HepG2 (cell line): ENCODE measurements around the gene ABI3BP. TPM values are rescaled to one million over a fixed set of nuclear protein-coding genes. Genes with fewer than 3 reads are reported as not detected.

Source experiments
- ATAC-seq: fragments of 200-7000 bp; cut with Tn5 transposase; 3 replicates; pipeline ENCODE4 v1.9.1; 2020; ENCODE audit warnings: mild to moderate bottlenecking, moderate library complexity
- BruUV-seq: library from RNA; stranded (reverse); fragments of 400-500 nt; replicated peaks from 2 replicates; lab custom pipeline; 2021; lab: Mats Ljungman, UMichigan
- CTCF ChIA-PET: fragments of 300-600 bp; formaldehyde crosslinking; extraction: SDS; loops from one replicate; lab custom pipeline; 2021; ENCODE audit warnings: low total read pairs, inconsistent platforms, low intra/inter-chr PET ratio; lab: Yijun Ruan, JAX
- POLR2A ChIA-PET: fragments of 350-600 bp; sonication (Branson Sonifier 250); formaldehyde crosslinking; loops from one replicate; lab custom pipeline; 2020; ENCODE audit warnings: antibody characterized with exemption, inconsistent platforms; lab: Yijun Ruan, JAX
- DNase-seq: peaks from one replicate; pipeline ENCODE4 v3.0.0-alpha.2; 2015; ENCODE audit warnings: low spot score
- FAIRE-seq: peaks from 3 replicates; lab custom pipeline; 2011; peaks lifted over from hg19 to GRCh38; lab: Jason Lieb, UNC
- H2AFZ ChIP-seq: one replicate; pipeline ENCODE4 v1.6.1; 2011; ENCODE audit warnings: low read length, inconsistent platforms
- H3K27ac ChIP-seq: fragments of 300-600 bp; 3 replicates; pipeline ENCODE4 v1.8.0; 2011; ENCODE audit warnings: mixed run types, mild to moderate bottlenecking, mixed read lengths, low read length, inconsistent platforms; ENCODE audit not compliant: insufficient read depth; ENCODE audit errors: extremely low read length
- H3K27me3 ChIP-seq, 2 experiments: fragments of 200-600 bp in 1 of 2; 2 replicates in 1 of 2; 3 replicates in 1 of 2; pipeline versions ENCODE4 v1.6.0 to v1.8.0; 2011; ENCODE audit warnings: low read length in 2 of 2, mild to moderate bottlenecking in 2 of 2, moderate library complexity in 2 of 2, inconsistent platforms in 1 of 2; ENCODE audit not compliant: insufficient read depth in 2 of 2, control insufficient read depth in 1 of 2
- H3K36me3 ChIP-seq, 2 experiments: fragments of 200-600 bp in 1 of 2; replicated peaks in 1 of 2; 2 replicates in 1 of 2; 3 replicates in 1 of 2; pipeline versions ENCODE4 v1.5.1 to v1.8.0; 2011; ENCODE audit warnings: low read length in 2 of 2, inconsistent platforms in 1 of 2; ENCODE audit not compliant: insufficient read depth in 2 of 2, control insufficient read depth in 1 of 2
- H3K4me1 ChIP-seq: 2 replicates; pipeline ENCODE4 v1.5.1; 2012; ENCODE audit warnings: low read length, inconsistent platforms; ENCODE audit not compliant: insufficient read depth
- H3K4me2 ChIP-seq: 2 replicates; pipeline ENCODE4 v1.6.0; 2011; ENCODE audit warnings: low read depth, low read length, inconsistent platforms
- H3K4me3 ChIP-seq, 3 experiments: fragments of 200-600 bp in 1 of 3; sonication (generic), shearing (Covaris generic) in 1 of 3; replicated peaks in 1 of 3; 2 replicates each; pipeline ENCODE4 v1.5.1; 2011 to 2016; ENCODE audit warnings: low read length in 3 of 3, inconsistent platforms in 2 of 3, low read depth in 2 of 3, mild to moderate bottlenecking in 2 of 3, control low read depth in 1 of 3, mixed read lengths in 1 of 3; ENCODE audit not compliant: insufficient read depth in 1 of 3
- H3K79me2 ChIP-seq: one replicate; pipeline ENCODE4 v1.6.1; 2011; ENCODE audit warnings: low read length, inconsistent platforms; ENCODE audit not compliant: insufficient read depth
- H3K9ac ChIP-seq: 2 replicates; pipeline ENCODE4 v1.6.0; 2011; ENCODE audit warnings: mild to moderate bottlenecking, low read depth, low read length, inconsistent platforms; ENCODE audit not compliant: insufficient read depth
- H3K9me3 ChIP-seq: 2 replicates; pipeline ENCODE4 v1.5.1; 2012; ENCODE audit warnings: mild to moderate bottlenecking, low read length
- H4K20me1 ChIP-seq: 2 replicates; pipeline ENCODE4 v1.6.0; 2011; ENCODE audit warnings: inconsistent platforms, mild to moderate bottlenecking, low read length, moderate library complexity; ENCODE audit not compliant: insufficient read depth
- ARID2 ChIP-seq: sonication (generic); formaldehyde crosslinking; IDR thresholded peaks from 2 replicates; pipeline ENCODE4 v1.8.1; 2022; ENCODE audit warnings: mild to moderate bottlenecking, missing genetic modification reagents, borderline replicate concordance
- HHEX ChIP-seq: IDR thresholded peaks from 2 replicates; pipeline ENCODE4 v1.6.1; 2016; ENCODE audit warnings: control low read depth
- KMT2B ChIP-seq: IDR thresholded peaks from 2 replicates; pipeline ENCODE4 v1.6.1; 2016; ENCODE audit warnings: missing genetic modification reagents, missing compliant biosample characterization
- MNT ChIP-seq: fragments of 450-650 bp; IDR thresholded peaks from 2 replicates; pipeline ENCODE4 v1.6.1; 2016
- NBN ChIP-seq: fragments of 450-650 bp; conservative IDR thresholded peaks from 2 replicates; pipeline ENCODE4 v1.6.1; 2017
- SALL2 ChIP-seq: sonication (generic); formaldehyde crosslinking; IDR thresholded peaks from 2 replicates; pipeline ENCODE4 v1.8.1; 2023; ENCODE audit warnings: mild to moderate bottlenecking, missing genetic modification reagents, inconsistent platforms
- SNAPC5 ChIP-seq: sonication (generic); formaldehyde crosslinking; IDR thresholded peaks from 2 replicates; pipeline ENCODE4 v1.8.1; 2023; ENCODE audit warnings: mild to moderate bottlenecking, missing genetic modification reagents, borderline replicate concordance
- SYNCRIP ChIP-seq: fragments of 200-400 bp; formaldehyde crosslinking; IDR thresholded peaks from 2 replicates; pipeline ENCODE4 v1.6.1; 2018; ENCODE audit warnings: mild to moderate bottlenecking, low read depth, low read length; ENCODE audit not compliant: insufficient read depth
- ZNF20 ChIP-seq: sonication (generic); formaldehyde crosslinking; IDR thresholded peaks from 2 replicates; pipeline ENCODE4 v1.4.0; 2020; ENCODE audit warnings: mild to moderate bottlenecking, moderate library complexity, missing genetic modification reagents
- ZNF530 ChIP-seq: sonication (generic); formaldehyde crosslinking; IDR thresholded peaks from 2 replicates; pipeline ENCODE4 v1.5.0; 2020; ENCODE audit warnings: low read depth, mild to moderate bottlenecking, missing genetic modification reagents
- ZNF572 ChIP-seq: sonication (generic); formaldehyde crosslinking; IDR thresholded peaks from 2 replicates; pipeline ENCODE4 v1.5.1; 2020; ENCODE audit warnings: mild to moderate bottlenecking, missing genetic modification reagents
- ZNF75D ChIP-seq: sonication (generic); formaldehyde crosslinking; IDR thresholded peaks from 2 replicates; pipeline ENCODE4 v1.8.1; 2023; ENCODE audit warnings: missing genetic modification reagents, mild to moderate bottlenecking, borderline replicate concordance
- ZNF775 ChIP-seq: sonication (generic); formaldehyde crosslinking; IDR thresholded peaks from 2 replicates; pipeline ENCODE4 v1.4.0; 2020; ENCODE audit warnings: missing genetic modification reagents, mild to moderate bottlenecking, moderate library complexity, borderline replicate concordance
- ZSCAN25 ChIP-seq: sonication (generic); formaldehyde crosslinking; IDR thresholded peaks from 2 replicates; pipeline ENCODE4 v1.8.0; 2022; ENCODE audit warnings: mild to moderate bottlenecking, missing genetic modification reagents
- WGBS: methylation state at CpG from one replicate; pipeline ENCODE4 v1.1.6; 2017; ENCODE audit warnings: low lambda C conversion rate; 5-methylcytosine and 5-hydroxymethylcytosine counted together
- in situ Hi-C: cut with HindIII; loops from 2 replicates; pipeline ENCODE4 v1.10.0; 2017; ENCODE audit warnings: low pct_unique_long_range_greater_than_20kb; ENCODE audit not compliant: extremely low pct_ligation_motif_present
- intact Hi-C: fragments of 100-400 bp; cut with micrococcal nuclease; formaldehyde crosslinking; loops from one replicate; pipeline ENCODE4 v1.10.0; 2022; ENCODE audit not compliant: unreplicated experiment
- polyA plus RNA-seq, 8 experiments: library from polyadenylated mRNA; depleted of rRNA in 3 of 8; stranded (reverse) in 7 of 8; unstranded in 1 of 8; fragments of >200 nt; fragmentation: Illumina TruSeq in 4 of 8; extraction: Trizol in 4 of 8; gene quantifications; 2 replicates each; pipeline versions ENCODE4 v1.2.1 to v1.2.3, GENCODE V29; 2011 to 2016; ENCODE audit warnings: low read depth in 4 of 8, missing spikeins in 1 of 8, mixed read lengths in 1 of 8; ENCODE audit not compliant: insufficient read depth in 1 of 8
- total RNA-seq, 5 experiments: library from RNA; depleted of rRNA; stranded (reverse); fragments of >200 nt; fragmentation: Illumina TruSeq; extraction: Trizol; gene quantifications; 2 replicates each; pipeline ENCODE4 v1.2.3, GENCODE V29; 2016; ENCODE audit warnings: low read depth in 1 of 5
- TF ChIP-seq, protein P1 (sequence below): sonication (generic); formaldehyde crosslinking; IDR thresholded peaks from 2 replicates; pipeline ENCODE4 v1.4.0; 2020; ENCODE audit warnings: missing genetic modification reagents

Gene ABI3BP
- total and polyA plus RNA-seq, 2 of the 13 experiments (the other 11 are each of a cell fraction or from before 2014, with no cell fraction given): not detected

GRCh38 chr3:101036676-101037075 is 43.5 kb upstream of the ABI3BP start:
- ChIA-PET CTCF (no interaction called here), POLR2A (no interaction called here)
- H3K79me2 ChIP-seq: no peaks in the 10 kb centered on the region
- H3K36me3 ChIP-seq: no peaks in the 10 kb centered on the region
- H3K27me3 ChIP-seq: no peaks in the 10 kb centered on the region
- no peak overlapping the region for H2AFZ ChIP-seq
- 43% methylated on average over 3 of the region's 3 CpGs for WGBS
- TF ChIP-seq ZNF20 (CRISPR knock-in tag): no peak
- no peak for TF ChIP-seq SNAPC5
- no peak for TF ChIP-seq SALL2 (CRISPR knock-in tag)
- TF ChIP-seq NBN: no peak
- no peak for TF ChIP-seq HHEX (CRISPR knock-in tag)
- TF ChIP-seq ARID2: no peak
- TF ChIP-seq, protein P1, sequence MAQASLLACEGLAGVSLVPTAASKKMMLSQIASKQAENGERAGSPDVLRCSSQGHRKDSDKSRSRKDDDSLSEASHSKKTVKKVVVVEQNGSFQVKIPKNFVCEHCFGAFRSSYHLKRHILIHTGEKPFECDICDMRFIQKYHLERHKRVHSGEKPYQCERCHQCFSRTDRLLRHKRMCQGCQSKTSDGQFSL (CRISPR knock-in tag): no peak
- no peak for TF ChIP-seq KMT2B (CRISPR knock-in tag)
- TF ChIP-seq ZSCAN25 (CRISPR knock-in tag): no peak
- no peak for TF ChIP-seq ZNF775
- TF ChIP-seq ZNF572: no peak
- TF ChIP-seq SYNCRIP: no peak
- no peak for TF ChIP-seq ZNF75D
- TF ChIP-seq MNT: no peak
- TF ChIP-seq ZNF530 (CRISPR knock-in tag): no peak
- TF ChIP-seq, all 625 proteins: peak for 0
- no TSS peak for BruUV-seq
- DNase-seq (no peak), ATAC-seq (no peak), FAIRE-seq (no peak)
- H4K20me1 ChIP-seq: no peaks in the 10 kb centered on the region
- no peak overlapping the region for H3K27ac ChIP-seq
- no peaks in the 10 kb centered on the region for H3K9me3 ChIP-seq
- no peaks in the 10 kb centered on the region for H3K4me1 ChIP-seq
- intact Hi-C loops: no loop called here
- H3K4me3 ChIP-seq: no peak overlapping the region
- H3K4me2 ChIP-seq: no peak overlapping the region
- no peak overlapping the region for H3K9ac ChIP-seq
- in situ Hi-C loops: no loop called here
